OCI-LY7 (cell line): ENCODE data around the gene KCNMA1. TPM values are rescaled to one million over a fixed set of nuclear protein-coding genes. Genes with fewer than 3 reads are reported as not detected.

Experiments used
- BruUV-seq: library from RNA; stranded (reverse); fragments of 400-500 nt; replicated peaks from 2 replicates; lab custom pipeline; 2021; lab: Mats Ljungman, UMichigan
- CTCF ChIA-PET: fragments of 300-600 bp; sonication (Branson Sonifier 250); formaldehyde crosslinking; loops from one replicate; lab custom pipeline; 2022; ENCODE audit warnings: antibody characterized with exemption; ENCODE audit not compliant: unreplicated experiment; lab: Charles Lee
- POLR2A ChIA-PET: fragments of 300-600 bp; sonication (Branson Sonifier 250); formaldehyde crosslinking; loops from one replicate; lab custom pipeline; 2022; ENCODE audit warnings: antibody characterized with exemption; lab: Charles Lee
- DNase-seq: peaks from one replicate; pipeline ENCODE4 v3.0.0-alpha.2; 2015; ENCODE audit warnings: low spot score
- H2AFZ ChIP-seq: fragments of 200-600 bp; sonication (generic), shearing (Covaris generic); 2 replicates; pipeline ENCODE4 v1.6.1; 2014; ENCODE audit warnings: mild to moderate bottlenecking, antibody characterized with exemption, low read length, moderate library complexity
- H3K27ac ChIP-seq: fragments of 200-600 bp; sonication (generic); 2 replicates; pipeline ENCODE4 v1.5.1; 2014; ENCODE audit warnings: mixed run types, low read depth, mild to moderate bottlenecking, moderate library complexity, low read length, inconsistent platforms; ENCODE audit not compliant: poor library complexity, severe bottlenecking
- H3K36me3 ChIP-seq: fragments of 200-600 bp; sonication (generic); 2 replicates; pipeline ENCODE4 v1.6.1; 2014; ENCODE audit warnings: mild to moderate bottlenecking, antibody characterized with exemption, low read length, moderate library complexity, mixed read lengths; ENCODE audit not compliant: insufficient read depth
- H3K4me1 ChIP-seq: fragments of 200-600 bp; sonication (generic); 2 replicates; pipeline ENCODE4 v1.5.1; 2014; ENCODE audit warnings: mild to moderate bottlenecking, low read length; ENCODE audit not compliant: insufficient read depth, poor library complexity, severe bottlenecking
- H3K4me2 ChIP-seq: fragments of 200-600 bp; sonication (generic); 2 replicates; pipeline ENCODE4 v1.6.1; 2014; ENCODE audit warnings: mild to moderate bottlenecking, low read length
- H3K4me3 ChIP-seq: fragments of 200-600 bp; sonication (generic); 2 replicates; pipeline ENCODE4 v1.5.1; 2014; ENCODE audit warnings: mild to moderate bottlenecking, low read depth, low read length; ENCODE audit not compliant: poor library complexity, severe bottlenecking
- H3K79me2 ChIP-seq: fragments of 200-600 bp; sonication (generic); 2 replicates; pipeline ENCODE4 v1.6.1; 2016; ENCODE audit warnings: low read depth, mild to moderate bottlenecking, low read length, moderate library complexity, mixed read lengths; ENCODE audit not compliant: insufficient read depth
- H3K9me2 ChIP-seq: fragments of 200-600 bp; sonication (generic); 2 replicates; pipeline ENCODE4 v1.6.1; 2016; ENCODE audit warnings: mild to moderate bottlenecking, low read length, mixed read lengths; ENCODE audit not compliant: insufficient read depth
- H3K9me3 ChIP-seq: fragments of 200-600 bp; sonication (generic); 2 replicates; pipeline ENCODE4 v1.6.1; 2014; ENCODE audit warnings: mild to moderate bottlenecking, mixed run types, low read length, mixed read lengths
- H4K20me1 ChIP-seq: fragments of 200-600 bp; sonication (generic); 2 replicates; pipeline ENCODE4 v1.6.1; 2014; ENCODE audit warnings: mild to moderate bottlenecking, antibody characterized with exemption, low read length, moderate library complexity, mixed read lengths; ENCODE audit not compliant: insufficient read depth
- EZH2phosphoT487 ChIP-seq: fragments of 200-600 bp; sonication (generic); IDR thresholded peaks from 2 replicates; pipeline ENCODE4 v1.6.1; 2018; ENCODE audit warnings: low read depth, borderline replicate concordance, mild to moderate bottlenecking, mixed run types, antibody characterized with exemption, low read length, moderate library complexity, mixed read lengths
- intact Hi-C: fragments of 100-400 bp; cut with micrococcal nuclease; formaldehyde crosslinking; loops from one replicate; pipeline ENCODE4 v1.10.0; 2022; ENCODE audit not compliant: unreplicated experiment
- total RNA-seq, 2 experiments: library from RNA; depleted of rRNA in 1 of 2; stranded (reverse); fragments of >200 nt in 1 of 2; shearing (Covaris generic) in 1 of 2; gene quantifications; 2 replicates each; pipeline ENCODE4 v1.2.3, GENCODE V29; 2014 to 2022
- TF ChIP-seq, protein P1 (sequence below): fragments of 200-600 bp; sonication (generic); conservative IDR thresholded peaks from 2 replicates; pipeline ENCODE4 v1.5.1; 2014; ENCODE audit warnings: mild to moderate bottlenecking, antibody characterized with exemption, low read length, moderate library complexity, mixed read lengths

KCNMA1 gene
- total RNA-seq, 2 experiments from 2014 or later, result not detected

GRCh38 chr10:77350134-77350533 is 287.5 kb downstream of the KCNMA1 start:
- DNase-seq, result no peak
- no peak for TF ChIP-seq EZH2phosphoT487
- TF ChIP-seq, protein P1, sequence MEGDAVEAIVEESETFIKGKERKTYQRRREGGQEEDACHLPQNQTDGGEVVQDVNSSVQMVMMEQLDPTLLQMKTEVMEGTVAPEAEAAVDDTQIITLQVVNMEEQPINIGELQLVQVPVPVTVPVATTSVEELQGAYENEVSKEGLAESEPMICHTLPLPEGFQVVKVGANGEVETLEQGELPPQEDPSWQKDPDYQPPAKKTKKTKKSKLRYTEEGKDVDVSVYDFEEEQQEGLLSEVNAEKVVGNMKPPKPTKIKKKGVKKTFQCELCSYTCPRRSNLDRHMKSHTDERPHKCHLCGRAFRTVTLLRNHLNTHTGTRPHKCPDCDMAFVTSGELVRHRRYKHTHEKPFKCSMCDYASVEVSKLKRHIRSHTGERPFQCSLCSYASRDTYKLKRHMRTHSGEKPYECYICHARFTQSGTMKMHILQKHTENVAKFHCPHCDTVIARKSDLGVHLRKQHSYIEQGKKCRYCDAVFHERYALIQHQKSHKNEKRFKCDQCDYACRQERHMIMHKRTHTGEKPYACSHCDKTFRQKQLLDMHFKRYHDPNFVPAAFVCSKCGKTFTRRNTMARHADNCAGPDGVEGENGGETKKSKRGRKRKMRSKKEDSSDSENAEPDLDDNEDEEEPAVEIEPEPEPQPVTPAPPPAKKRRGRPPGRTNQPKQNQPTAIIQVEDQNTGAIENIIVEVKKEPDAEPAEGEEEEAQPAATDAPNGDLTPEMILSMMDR, result no peak
- Histone ChIP-seq H3K36me3 (no peaks in the 10 kb centered on the region), H3K27ac (no peak overlapping the region), H3K9me2 (no peaks in the 10 kb centered on the region; the same call in 1 of the 2 replicates), H2AFZ (no peak overlapping the region), H4K20me1 (no peaks in the 10 kb centered on the region), H3K9me3 (no peaks in the 10 kb centered on the region), H3K79me2 (no peaks in the 10 kb centered on the region), H3K4me3 (no peak overlapping the region), H3K4me1 (no peaks in the 10 kb centered on the region), H3K4me2 (no peak overlapping the region)
- intact Hi-C loops, result no loop called here
- no TSS peak for BruUV-seq
- ChIA-PET POLR2A (no interaction called here), CTCF (no interaction called here)

- ChIA-PET CTCF (no interaction called here), POLR2A (interaction anchor here (0.7 kb wide), 1 partner anchor 565 kb away, joined by 3 read pairs; no protein-coding TSS in a partner anchor)
- Histone ChIP-seq H4K20me1 (no peaks in the 10 kb centered on the region), H3K9me3 (no peaks in the 10 kb centered on the region), H3K4me1 (no peaks in the 10 kb centered on the region), H3K36me3 (no peaks in the 10 kb centered on the region), H3K4me3 (no peak overlapping the region), H3K79me2 (no peaks in the 10 kb centered on the region), H3K27ac (no peak overlapping the region), H2AFZ (no peak overlapping the region), H3K9me2 (no peaks in the 10 kb centered on the region; the same call in 1 of the 2 replicates), H3K4me2 (no peak overlapping the region)
- intact Hi-C loops, result no loop called here
- no TSS peak for BruUV-seq
- no peak for DNase-seq
- TF ChIP-seq, protein P1, result no peak
- TF ChIP-seq EZH2phosphoT487, result no peak
Observed at GRCh38 chr10:77349226-77349625, 288.4 kb downstream of the KCNMA1 start.

DNA sequence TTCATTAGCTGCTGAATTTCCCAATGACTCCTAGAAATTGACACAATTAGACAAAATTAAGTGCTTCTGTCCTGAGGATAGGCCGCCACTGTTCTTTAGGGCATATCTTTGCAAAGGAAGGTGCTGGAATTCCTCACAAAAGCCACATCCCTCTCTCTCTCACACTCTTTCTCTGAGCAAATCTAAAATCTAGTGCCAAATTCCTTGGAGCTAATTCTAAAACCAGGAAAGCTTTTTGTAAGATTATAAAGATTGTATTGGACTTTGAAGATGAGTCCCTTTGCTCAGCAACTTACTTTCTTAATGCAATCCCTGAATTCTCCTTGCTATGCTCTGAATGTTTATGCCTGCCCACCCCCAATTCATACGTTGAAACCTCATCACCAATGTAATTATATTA is 288.9 kb downstream of the KCNMA1 start:
- POLR2A ChIA-PET, result interaction anchor here (0.7 to 1.5 kb wide), 2 partner anchors 11 to 565 kb away, joined by 3 to 5 read pairs; no protein-coding TSS in a partner anchor
- Histone ChIP-seq H3K9me3 (no peaks in the 10 kb centered on the region), H3K4me2 (no peak overlapping the region), H3K36me3 (no peaks in the 10 kb centered on the region), H3K4me1 (no peaks in the 10 kb centered on the region), H2AFZ (no peak overlapping the region), H3K27ac (no peak overlapping the region), H3K79me2 (no peaks in the 10 kb centered on the region), H3K4me3 (no peak overlapping the region), H3K9me2 (no peaks in the 10 kb centered on the region; the same call in 1 of the 2 replicates), H4K20me1 (no peaks in the 10 kb centered on the region)
- no peak for DNase-seq
- no peak for TF ChIP-seq EZH2phosphoT487
- TF ChIP-seq, protein P1, result no peak
- intact Hi-C loops, result no loop called here
- no TSS peak for BruUV-seq
- CTCF ChIA-PET, result no interaction called here
